ENCODE data around the gene DTYMK.
"Not testable (repeated sequence)": the region's sequence is repeated elsewhere in the genome, so short reads cannot be mapped to it uniquely, and the experiment has no call there.

The DTYMK gene

GRCh38 chr2:241671457-241672240 lies 15.0 kb downstream of the DTYMK start:
- DNase-seq, result no peak

DNA sequence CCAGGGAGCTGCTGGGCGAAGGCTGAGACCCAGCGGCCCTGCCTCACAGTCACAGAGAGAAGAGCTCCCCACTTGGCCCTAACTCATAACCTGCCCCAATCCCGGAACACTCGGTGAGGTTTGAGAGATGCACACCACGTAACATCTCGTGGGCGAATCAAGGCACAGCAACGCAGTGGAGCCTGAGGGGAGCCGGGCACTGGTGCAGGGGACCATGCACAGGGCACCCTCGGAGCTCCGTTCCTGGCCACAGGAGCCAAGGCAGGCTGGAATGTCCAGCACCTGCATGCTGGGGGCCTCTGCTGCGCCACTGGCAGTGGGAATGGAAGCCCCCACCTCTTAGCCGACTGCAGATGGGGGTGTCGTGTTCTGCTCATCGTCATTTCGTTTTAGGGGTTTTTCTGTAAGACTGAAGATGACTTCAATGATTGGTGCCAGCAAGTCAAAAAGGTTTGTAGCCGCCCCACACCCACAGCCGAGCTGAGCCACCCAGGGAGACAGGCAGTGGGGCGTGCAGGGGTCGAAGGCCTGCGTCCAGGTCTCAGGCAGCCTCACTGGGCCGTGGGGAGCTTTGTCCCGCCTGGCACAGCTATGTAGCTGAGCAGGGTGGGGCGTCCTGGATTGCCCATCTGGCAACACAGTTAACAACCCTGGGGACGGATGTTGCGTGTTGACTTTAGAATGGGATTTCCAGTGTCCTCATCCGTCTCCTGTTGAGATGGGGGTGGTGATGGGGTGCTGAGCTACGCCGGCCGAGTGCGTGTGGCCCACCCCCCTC lies 16.1 kb downstream of the DTYMK start:
- no peak for DNase-seq

DNA sequence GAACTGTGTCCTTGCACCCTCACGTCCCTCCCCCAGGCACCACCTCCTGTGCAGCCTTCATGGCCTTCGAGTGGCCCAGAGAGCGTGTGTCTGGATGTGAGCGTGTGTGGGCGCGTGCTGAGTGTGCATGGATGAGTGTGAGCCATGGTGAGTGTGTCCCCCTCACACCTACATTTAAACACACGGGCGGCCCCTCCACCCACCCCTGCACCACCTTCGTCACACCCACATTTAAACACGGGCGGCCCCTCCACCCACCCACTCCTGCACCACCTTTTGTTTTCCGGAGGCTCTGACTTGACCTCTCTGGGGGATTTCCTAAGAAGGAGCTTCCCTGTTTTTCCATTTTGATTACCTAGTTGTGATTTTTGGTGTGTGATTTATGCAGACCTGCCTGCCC lies 17.8 kb downstream of the DTYMK start:
- DNase-seq, result no peak

DNA sequence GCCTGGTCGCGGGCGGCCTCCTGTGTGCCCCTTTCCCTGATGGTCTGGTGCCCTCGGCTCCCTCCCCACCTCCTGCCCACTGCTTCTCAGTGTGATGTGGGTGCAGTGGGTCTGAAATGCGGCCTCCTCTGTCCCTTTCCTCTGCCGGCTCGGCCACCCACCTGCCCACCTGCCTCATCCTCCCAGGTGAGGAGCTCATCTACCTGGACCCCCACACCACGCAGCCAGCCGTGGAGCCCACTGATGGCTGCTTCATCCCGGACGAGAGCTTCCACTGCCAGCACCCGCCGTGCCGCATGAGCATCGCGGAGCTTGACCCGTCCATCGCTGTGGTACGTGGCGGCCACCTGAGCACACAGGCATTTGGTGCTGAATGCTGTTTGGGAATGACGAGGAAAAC lies 18.3 kb downstream of the DTYMK start:
- no peak for DNase-seq

- no peak for DNase-seq
Measured at GRCh38 chr2:241666627-241667400, 19.8 kb downstream of the DTYMK start.

GRCh38 chr2:241665731-241666440 lies 20.7 kb downstream of the DTYMK start:
- DNase-seq, result no peak

DNA sequence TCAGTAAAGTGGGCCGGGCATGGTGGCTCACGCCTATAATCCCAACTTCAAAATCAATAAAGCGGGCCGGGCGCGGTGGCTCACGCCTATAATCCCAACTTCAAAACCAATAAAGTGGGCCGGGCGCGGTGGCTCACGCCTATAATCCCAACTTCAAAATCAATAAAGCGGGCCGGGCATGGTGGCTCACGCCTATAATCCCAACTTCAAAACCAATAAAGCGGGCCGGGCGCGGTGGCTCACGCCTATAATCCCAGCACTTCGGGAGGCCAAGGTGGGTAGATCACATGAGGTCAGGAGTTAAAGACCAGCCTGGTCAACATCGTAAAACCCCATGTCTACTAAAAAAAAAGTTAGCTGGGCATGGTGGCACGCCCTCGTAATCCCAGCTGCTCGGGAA lies 23.9 kb downstream of the DTYMK start:
- DNase-seq, result not testable (repeated sequence)

- DNase-seq, result no peak
Measured at GRCh38 chr2:241660593-241661213, 25.9 kb downstream of the DTYMK start.

GRCh38 chr2:241659150-241659739 lies 27.4 kb downstream of the DTYMK start:
- no peak for DNase-seq

- no peak for DNase-seq
Measured at GRCh38 chr2:241658296-241658695, 28.3 kb downstream of the DTYMK start.

DNA sequence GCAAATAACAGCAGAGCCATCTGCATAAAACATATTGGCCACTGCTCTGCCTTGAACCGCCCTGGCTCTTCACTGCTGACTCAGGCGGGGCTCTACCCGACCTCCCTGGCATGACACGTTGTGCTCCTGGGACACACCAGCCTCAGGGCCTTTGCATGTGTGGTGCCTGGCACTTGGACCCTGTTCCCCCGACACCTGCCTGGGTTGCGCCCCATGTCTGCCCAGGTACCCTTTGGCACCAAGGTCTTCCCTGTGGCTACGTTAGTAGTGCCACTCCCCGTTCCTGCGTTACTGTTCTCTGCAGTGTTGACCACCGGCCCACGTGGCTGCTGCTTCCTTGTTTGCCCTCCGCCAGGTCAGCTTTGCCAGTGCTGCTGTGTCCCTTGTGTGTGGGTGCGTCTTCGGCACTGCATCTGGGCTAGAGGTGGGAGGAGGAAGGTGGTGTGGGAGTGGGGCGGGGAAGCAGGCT lies 28.8 kb downstream of the DTYMK start:
- DNase-seq, result no peak

- no peak for DNase-seq
Measured at GRCh38 chr2:241656190-241656741, 30.3 kb downstream of the DTYMK start.

- DNase-seq, result no peak
Measured at GRCh38 chr2:241655516-241656189, 31.0 kb downstream of the DTYMK start.

DNA sequence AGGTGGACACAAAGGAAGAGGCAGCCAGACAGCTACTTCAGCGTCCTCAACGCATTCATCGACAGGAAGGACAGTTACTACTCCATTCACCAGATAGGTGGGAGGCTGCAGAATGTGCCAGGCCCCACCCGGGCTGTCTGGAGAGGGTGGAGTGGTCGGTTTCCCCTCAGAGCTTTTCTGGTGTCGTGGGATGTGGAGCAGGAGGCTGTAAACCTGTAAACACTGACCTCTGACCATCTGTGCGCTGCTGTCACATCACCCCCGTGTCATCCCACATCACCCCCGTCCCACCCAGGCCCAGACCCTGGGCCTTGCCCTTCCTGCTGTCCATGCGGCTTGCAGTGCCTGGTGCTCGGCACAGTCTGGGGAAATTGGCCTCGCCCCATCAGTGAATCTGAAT lies 32.1 kb downstream of the DTYMK start:
- no peak for DNase-seq

DNA sequence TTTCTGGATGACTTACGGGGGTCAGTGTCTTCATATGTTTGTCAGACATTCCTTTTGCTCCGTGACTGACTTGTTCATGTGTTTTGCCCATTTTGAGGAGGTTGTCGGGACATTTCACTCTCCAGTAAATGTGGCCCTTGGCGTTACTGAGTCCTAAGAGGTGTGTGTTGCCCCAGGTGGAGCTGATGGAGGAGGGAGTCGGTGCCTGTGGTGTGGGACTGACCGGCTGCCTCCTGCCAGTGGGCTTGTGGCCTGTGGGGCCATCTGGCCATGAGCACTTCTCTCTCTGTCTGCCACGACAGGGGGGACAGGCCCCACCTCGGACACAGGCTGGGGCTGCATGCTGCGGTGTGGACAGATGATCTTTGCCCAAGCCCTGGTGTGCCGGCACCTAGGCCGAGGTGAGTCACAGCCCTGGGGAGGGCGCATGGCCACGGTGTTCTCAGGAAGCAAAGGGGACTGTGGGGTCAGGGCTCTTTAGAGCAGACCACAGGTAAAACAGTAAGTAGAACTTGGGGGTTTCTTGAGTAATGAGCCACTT lies 33.3 kb downstream of the DTYMK start:
- no peak for DNase-seq

DNA sequence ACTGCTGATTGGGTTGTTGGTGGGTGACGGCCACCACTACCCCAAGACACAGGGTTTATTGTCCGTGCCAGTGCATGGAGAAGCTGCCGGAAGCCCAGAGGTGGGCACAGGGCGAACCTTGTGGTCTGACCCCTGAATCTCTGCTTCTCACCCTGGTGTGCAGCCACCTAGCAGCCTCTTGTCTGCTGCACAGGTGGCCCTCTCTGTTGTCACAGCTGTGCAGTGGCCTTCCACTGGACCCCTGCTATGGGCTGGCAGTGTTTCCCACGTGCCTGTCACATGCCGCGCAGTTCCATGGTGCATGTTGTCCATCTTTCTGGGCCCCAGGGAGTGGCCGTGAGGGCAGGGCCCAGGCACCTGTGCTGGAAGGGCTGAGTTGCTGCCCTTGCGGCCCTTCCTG lies 33.9 kb downstream of the DTYMK start:
- no peak for DNase-seq

GRCh38 chr2:241652142-241652541 lies 34.5 kb downstream of the DTYMK start:
- DNase-seq, result no peak

DNA sequence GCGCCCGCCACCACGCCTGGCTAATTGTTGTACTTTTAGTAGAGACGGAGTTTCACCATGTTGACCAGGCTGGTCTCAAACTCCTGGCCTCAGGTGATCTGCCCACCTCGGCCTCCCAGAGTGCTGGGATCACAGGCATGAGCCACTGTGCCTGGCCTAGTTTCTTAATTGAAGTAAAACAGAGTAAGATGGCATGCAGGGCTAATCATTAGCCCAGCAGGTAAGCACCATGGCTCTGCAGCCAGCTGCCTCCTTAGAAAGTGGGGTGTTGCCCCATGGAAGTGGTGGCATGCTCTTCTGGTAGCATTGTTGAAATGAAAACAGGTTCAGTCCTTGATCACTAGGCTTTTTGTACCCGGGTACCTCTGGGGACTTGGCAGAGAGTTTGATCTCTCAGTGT lies 36.7 kb downstream of the DTYMK start:
- no peak for DNase-seq

GRCh38 chr2:241649404-241649803 lies 37.2 kb downstream of the DTYMK start:
- DNase-seq, result no peak

DNA sequence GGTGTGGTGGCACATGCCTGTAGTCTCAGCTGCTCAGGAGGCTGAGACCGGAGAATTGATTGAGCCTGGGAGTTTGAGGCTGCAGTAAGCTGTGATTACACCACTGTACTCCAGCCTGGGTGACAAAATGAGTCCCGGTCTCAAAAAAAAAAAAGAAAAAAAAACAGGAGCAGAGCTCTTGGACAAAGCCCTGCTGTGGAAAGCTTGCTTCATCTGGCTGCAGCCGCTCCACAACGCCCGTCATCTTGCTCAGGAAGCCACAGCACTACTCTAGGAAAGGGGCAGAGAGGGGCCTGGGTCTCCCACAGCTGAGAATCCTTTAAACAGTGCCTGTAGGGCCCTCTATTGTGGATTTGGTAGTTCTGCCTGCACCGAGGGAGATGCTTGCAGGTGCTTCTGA lies 38.2 kb downstream of the DTYMK start:
- no peak for DNase-seq
